AG04450 (cell line): ENCODE measurements around the gene OLFML2A. TPM values are rescaled to one million over a fixed set of nuclear protein-coding genes. Genes with fewer than 3 reads are reported as not detected.

Source experiments
- CTCF ChIA-PET: fragments of 300-600, 350-600 bp; formaldehyde crosslinking; extraction: SDS; loops from one replicate; lab custom pipeline; 2022; ENCODE audit warnings: antibody characterized with exemption, inconsistent platforms; lab: Charles Lee
- POLR2A ChIA-PET: fragments of 350-600 bp; formaldehyde crosslinking; extraction: SDS; loops from one replicate; lab custom pipeline; 2021; ENCODE audit warnings: antibody characterized with exemption, inconsistent platforms; lab: Yijun Ruan, JAX
- DNase-seq: peaks from one replicate; pipeline ENCODE4 v3.0.0-alpha.2; 2011; ENCODE audit warnings: low read depth, low spot score
- H3K27ac ChIP-seq: one replicate; pipeline ENCODE4 v1.5.1; 2012; ENCODE audit warnings: low read depth, low read length, control low read depth
- H3K27me3 ChIP-seq: one replicate; pipeline ENCODE4 v1.6.0; 2012; ENCODE audit warnings: low read length; ENCODE audit not compliant: control insufficient read depth, insufficient read depth
- H3K4me3 ChIP-seq: 2 replicates; pipeline ENCODE4 v1.5.1; 2011; ENCODE audit warnings: mild to moderate bottlenecking, low read depth, low read length, control low read depth
- H3K9me3 ChIP-seq: 2 replicates; pipeline ENCODE4 v1.5.1; 2012; ENCODE audit warnings: low read length; ENCODE audit not compliant: control insufficient read depth, insufficient read depth
- polyA plus RNA-seq: library from polyadenylated mRNA; depleted of rRNA; stranded (reverse); fragments of >200 nt; gene quantifications from 2 replicates; pipeline ENCODE4 v1.2.3, GENCODE V29; 2011
- TF ChIP-seq, protein P1 (sequence below): IDR thresholded peaks from 2 replicates; pipeline ENCODE4 v1.5.1; 2011; ENCODE audit warnings: low read depth, low read length, control low read depth, inconsistent platforms

OLFML2A gene
- polyA plus RNA-seq, 1 experiment = 22.3 TPM

DNA sequence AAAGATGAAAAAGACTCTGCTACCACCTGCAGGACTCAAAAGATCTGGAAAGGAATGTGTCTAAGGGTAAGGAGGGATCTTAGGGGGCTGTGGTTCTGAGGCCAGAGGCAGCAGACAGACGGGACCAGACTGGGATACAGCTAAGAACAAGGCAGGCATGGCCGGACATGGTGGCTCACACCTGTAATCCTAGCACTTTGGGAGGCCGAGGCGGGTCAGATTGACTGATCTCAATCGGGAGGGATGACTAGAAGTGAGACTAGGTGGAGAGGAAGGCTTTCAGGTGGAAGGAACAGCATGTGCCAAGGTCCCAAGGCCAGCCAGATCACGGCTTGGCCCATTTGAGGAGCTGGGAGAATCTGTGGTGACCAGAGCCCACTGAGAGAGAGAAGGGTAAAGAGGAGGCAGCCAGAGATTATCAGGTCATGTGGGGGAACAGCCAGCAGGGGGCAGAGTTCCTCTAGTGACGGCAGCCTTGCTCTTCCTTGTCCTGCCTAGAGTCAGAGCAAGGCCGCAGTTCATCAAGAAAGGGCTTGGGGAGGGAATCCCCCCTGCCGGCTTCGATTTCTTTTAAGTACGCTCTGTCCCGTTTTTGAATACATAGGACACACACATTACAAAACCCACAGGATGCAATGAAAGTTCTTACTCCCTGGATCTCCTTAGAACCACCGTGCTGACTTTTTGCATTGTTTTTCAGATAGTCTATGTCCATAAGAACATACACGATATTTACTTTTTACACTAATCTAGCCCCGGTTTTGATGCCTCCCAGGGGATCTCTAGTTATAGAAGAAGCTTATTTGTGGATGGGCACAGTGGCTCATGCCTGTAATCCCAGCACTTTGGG, 2.6 kb upstream of the OLFML2A start:
- no peak for DNase-seq

DNA sequence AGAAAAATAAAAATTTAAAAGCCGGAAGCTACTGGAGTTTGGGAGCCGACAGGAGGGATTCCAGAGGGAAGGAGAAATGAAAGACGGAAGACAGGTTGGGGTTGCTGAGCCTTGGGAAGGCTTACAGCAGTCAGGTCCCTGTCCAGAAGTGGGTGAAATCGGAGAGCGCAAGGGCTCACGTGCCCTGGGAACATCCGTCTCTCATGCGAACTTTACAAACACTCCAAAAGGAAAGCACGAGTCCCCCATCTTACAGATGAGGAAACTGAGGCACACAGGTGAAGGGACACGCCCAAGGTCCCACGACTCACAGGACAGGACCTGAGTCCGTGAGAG, 347 bp upstream of the OLFML2A start:
- POLR2A ChIA-PET = interaction anchor here (0.7 to 2.1 kb wide), 4 partner anchors 32 to 82 kb away, joined by 3 to 6 read pairs (median 3); no protein-coding TSS in a partner anchor
- no peak for DNase-seq
- Histone ChIP-seq H3K9me3 (no peaks in the 10 kb centered on the region; the same call in 1 of the 2 replicates), H3K27me3 (no peaks in the 10 kb centered on the region), H3K27ac (no peak overlapping the region), H3K4me3 (peak overlapping the region; percentile 64)
- TF ChIP-seq, protein P1, sequence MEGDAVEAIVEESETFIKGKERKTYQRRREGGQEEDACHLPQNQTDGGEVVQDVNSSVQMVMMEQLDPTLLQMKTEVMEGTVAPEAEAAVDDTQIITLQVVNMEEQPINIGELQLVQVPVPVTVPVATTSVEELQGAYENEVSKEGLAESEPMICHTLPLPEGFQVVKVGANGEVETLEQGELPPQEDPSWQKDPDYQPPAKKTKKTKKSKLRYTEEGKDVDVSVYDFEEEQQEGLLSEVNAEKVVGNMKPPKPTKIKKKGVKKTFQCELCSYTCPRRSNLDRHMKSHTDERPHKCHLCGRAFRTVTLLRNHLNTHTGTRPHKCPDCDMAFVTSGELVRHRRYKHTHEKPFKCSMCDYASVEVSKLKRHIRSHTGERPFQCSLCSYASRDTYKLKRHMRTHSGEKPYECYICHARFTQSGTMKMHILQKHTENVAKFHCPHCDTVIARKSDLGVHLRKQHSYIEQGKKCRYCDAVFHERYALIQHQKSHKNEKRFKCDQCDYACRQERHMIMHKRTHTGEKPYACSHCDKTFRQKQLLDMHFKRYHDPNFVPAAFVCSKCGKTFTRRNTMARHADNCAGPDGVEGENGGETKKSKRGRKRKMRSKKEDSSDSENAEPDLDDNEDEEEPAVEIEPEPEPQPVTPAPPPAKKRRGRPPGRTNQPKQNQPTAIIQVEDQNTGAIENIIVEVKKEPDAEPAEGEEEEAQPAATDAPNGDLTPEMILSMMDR = no peak
- CTCF ChIA-PET = interaction anchor here (0.7 to 12.3 kb wide), 10 partner anchors 12 to 595 kb away, joined by 3 to 674 read pairs (median 3); partner anchors contain the start of genes ARPC5L, RPL35 and WDR38

More for the DNA sequence above, 2.6 kb upstream of the OLFML2A start:
- ChIA-PET CTCF (interaction anchor here (0.5 to 12.3 kb wide), 32 partner anchors 10 to 606 kb away, joined by 3 to 674 read pairs (median 4); partner anchors contain the start of genes ARPC5L, RPL35 and WDR38), POLR2A (interaction anchor here (0.6 to 1.4 kb wide), 2 partner anchors 78 to 87 kb away, joined by 6 to 12 read pairs; partner anchors contain the start of genes RPL35 and WDR38)
- Histone ChIP-seq H3K27ac (no peak overlapping the region), H3K27me3 (peaks cover 13% of the 10 kb centered on the region), H3K9me3 (no peaks in the 10 kb centered on the region; the same call in 1 of the 2 replicates), H3K4me3 (no peak overlapping the region)
- TF ChIP-seq, protein P1 = peak; percentile 79

DNA sequence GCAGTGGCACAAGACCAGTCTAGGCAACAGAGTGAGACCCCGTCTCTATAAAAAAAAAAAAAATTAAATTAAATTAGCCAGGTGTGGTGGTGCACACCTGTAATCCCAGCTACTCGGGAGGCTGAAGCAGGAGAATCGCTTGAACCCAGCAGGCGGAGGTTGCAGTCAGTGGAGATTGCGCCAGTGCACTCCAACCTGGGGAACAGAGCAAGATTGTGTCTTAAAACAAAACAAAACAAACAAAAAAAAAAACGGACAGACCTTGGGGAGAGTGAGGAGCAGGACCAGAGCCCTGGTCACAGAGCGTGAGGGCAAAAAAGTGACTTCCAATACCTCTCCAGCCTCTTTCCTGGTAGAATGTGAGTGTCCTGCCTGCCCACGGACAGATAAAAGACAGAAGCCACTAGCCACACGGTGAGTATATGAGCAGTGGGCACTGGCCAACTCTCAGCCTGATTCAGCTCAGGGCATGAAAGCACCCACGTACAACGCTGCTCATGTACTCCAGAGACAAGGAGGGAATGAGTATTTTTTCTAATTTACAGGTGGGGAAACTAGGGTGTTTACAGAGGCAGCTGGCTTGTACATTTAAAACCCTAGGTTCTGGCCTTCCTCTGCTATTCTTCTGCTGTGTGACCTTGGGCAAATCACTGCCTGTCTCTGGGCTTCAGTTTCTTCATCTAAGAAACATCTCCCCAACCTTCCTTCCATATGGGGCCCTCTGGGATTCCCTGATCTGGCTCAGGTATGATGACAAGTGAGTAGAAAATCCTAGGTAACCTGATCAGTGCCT, 1.8 kb downstream of the OLFML2A start:
- TF ChIP-seq, protein P1 = no peak
- CTCF ChIA-PET = interaction anchor here (0.7 to 12.3 kb wide), 6 partner anchors 15 to 242 kb away, joined by 5 to 674 read pairs (median 8); partner anchors contain the start of gene WDR38
- POLR2A ChIA-PET = interaction anchor here (0.5 to 2.1 kb wide), 18 partner anchors 8 to 589 kb away, joined by 4 to 27 read pairs (median 10); partner anchors contain the start of genes ARPC5L, HSPA5, NR6A1 and RPL35
- Histone ChIP-seq H3K4me3 (peak overlapping the region; percentile 5), H3K9me3 (no peaks in the 10 kb centered on the region; the same call in 1 of the 2 replicates), H3K27me3 (no peaks in the 10 kb centered on the region), H3K27ac (peak overlapping the region; percentile 79)
- DNase-seq = no peak

DNA sequence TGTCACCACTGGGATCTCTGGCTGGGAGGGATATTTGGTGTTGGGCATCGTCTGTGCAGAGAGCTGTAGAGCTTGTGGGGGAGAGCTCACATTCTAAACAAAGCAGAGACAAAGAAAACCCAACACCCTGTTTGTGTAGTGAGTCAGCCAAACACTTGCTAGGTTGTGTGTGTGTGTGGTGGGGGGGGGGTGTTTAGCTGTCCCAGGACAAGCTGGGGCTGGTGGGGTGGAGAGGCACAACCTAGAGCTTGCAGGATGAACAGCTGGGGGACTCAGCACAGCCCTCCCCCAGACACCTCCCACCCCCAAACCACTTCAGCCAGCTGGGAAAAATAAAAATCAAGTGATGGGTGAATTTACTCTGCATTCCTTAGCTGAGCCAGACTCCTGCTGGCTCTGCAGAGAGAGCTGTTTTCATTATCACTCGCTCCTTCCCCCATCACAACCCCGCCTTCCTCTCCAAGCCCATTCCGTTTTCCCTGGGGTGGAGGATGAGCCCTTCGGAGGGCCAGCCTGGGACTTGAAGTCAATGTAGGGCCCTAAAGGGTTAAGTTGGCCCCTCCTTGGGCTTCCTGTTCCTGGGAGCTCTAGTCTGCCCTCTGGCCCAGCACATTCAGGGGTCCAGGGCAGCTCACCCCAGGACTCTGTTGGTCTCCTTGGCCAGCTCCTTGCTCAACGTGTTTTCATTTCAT, 2.6 kb downstream of the OLFML2A start:
- peak; percentile 99 for DNase-seq
- no peaks in the 10 kb centered on the region for H3K27me3 ChIP-seq
- H3K27ac ChIP-seq = peak overlapping the region; percentile 96
- ChIA-PET CTCF (interaction anchor here (0.7 to 12.3 kb wide), 7 partner anchors 10 to 162 kb away, joined by 3 to 674 read pairs (median 5); partner anchors contain the start of gene WDR38), POLR2A (interaction anchor here (0.5 to 1.8 kb wide), 20 partner anchors 8 to 589 kb away, joined by 3 to 27 read pairs (median 8); partner anchors contain the start of genes ARPC5L, HSPA5, NR6A1 and RPL35)
- H3K9me3 ChIP-seq = no peaks in the 10 kb centered on the region; the same call in 1 of the 2 replicates
- peak overlapping the region; percentile 45 for H3K4me3 ChIP-seq
- TF ChIP-seq, protein P1 = no peak
